CD14-positive monocyte (primary cell): Measurements from ENCODE around the gene GALNT15. TPM values are rescaled to one million over a fixed set of nuclear protein-coding genes. Genes with fewer than 3 reads are reported as not detected.

Source experiments
- DNase-seq, 3 donors: peaks; one replicate each; pipeline ENCODE4 v3.0.0-alpha.2; 2011 to 2022
- H2AFZ ChIP-seq: 2 replicates; pipeline ENCODE4 v1.6.0; 2012; ENCODE audit warnings: mild to moderate bottlenecking, low read depth, low read length, inconsistent platforms; ENCODE audit not compliant: insufficient read depth, poor library complexity, severe bottlenecking
- H3K27ac ChIP-seq, 2 donors: 1 replicate in 1 of 2; 2 replicates in 1 of 2; pipeline ENCODE4 v1.5.1; 2012 to 2013; ENCODE audit warnings: low read length in 2 of 2, control low read depth in 1 of 2, inconsistent platforms in 1 of 2, low read depth in 1 of 2, mild to moderate bottlenecking in 1 of 2
- H3K27me3 ChIP-seq, 2 donors: one replicate each; pipeline versions ENCODE4 v1.6.0 to v1.6.1; 2011 to 2013; ENCODE audit warnings: low read length in 2 of 2; ENCODE audit not compliant: control insufficient read depth in 2 of 2, insufficient read depth in 2 of 2
- H3K36me3 ChIP-seq, 2 donors: replicated peaks in 1 of 2; 1 replicate in 1 of 2; 2 replicates in 1 of 2; pipeline versions ENCODE4 v1.5.1 to v1.6.1; 2012 to 2013; ENCODE audit warnings: low read length in 2 of 2, control low read depth in 1 of 2, inconsistent platforms in 1 of 2, mild to moderate bottlenecking in 1 of 2; ENCODE audit not compliant: insufficient read depth in 2 of 2, control insufficient read depth in 1 of 2
- H3K4me1 ChIP-seq, 2 donors: 1 replicate in 1 of 2; 2 replicates in 1 of 2; pipeline versions ENCODE4 v1.5.1 to v1.6.1; 2012 to 2013; ENCODE audit warnings: low read length in 2 of 2, control low read depth in 1 of 2, inconsistent platforms in 1 of 2, mild to moderate bottlenecking in 1 of 2, moderate library complexity in 1 of 2; ENCODE audit not compliant: insufficient read depth in 2 of 2, control insufficient read depth in 1 of 2
- H3K4me2 ChIP-seq: replicated peaks from 2 replicates; pipeline ENCODE3; 2012; ENCODE audit warnings: low read length, moderate library complexity, mild to moderate bottlenecking; ENCODE audit not compliant: poor library complexity, severe bottlenecking; ENCODE audit errors: extremely low read depth
- H3K4me3 ChIP-seq, 3 experiments: fragments of 200-600 bp in 1 of 3; sonication (generic) in 1 of 3; replicated peaks in 1 of 3; 1 replicate in 2 of 3; 2 replicates in 1 of 3; pipeline ENCODE4 v1.5.1; 2011 to 2013; ENCODE audit warnings: low read length in 3 of 3, mild to moderate bottlenecking in 3 of 3, control low read depth in 2 of 3, low read depth in 2 of 3, inconsistent platforms in 1 of 3, moderate library complexity in 1 of 3
- H3K79me2 ChIP-seq: 2 replicates; pipeline ENCODE4 v1.6.0; 2012; ENCODE audit warnings: mild to moderate bottlenecking, control low read depth, inconsistent platforms, low read length, moderate library complexity; ENCODE audit not compliant: insufficient read depth
- H3K9ac ChIP-seq: 2 replicates; pipeline ENCODE4 v1.6.0; 2017; ENCODE audit warnings: low read length, mild to moderate bottlenecking; ENCODE audit not compliant: insufficient read depth, poor library complexity, severe bottlenecking
- H3K9me3 ChIP-seq, 2 donors: replicated peaks in 1 of 2; 1 replicate in 1 of 2; 2 replicates in 1 of 2; pipeline versions ENCODE4 v1.5.1 to v1.6.1; 2012 to 2013; ENCODE audit warnings: low read length in 2 of 2, control low read depth in 1 of 2; ENCODE audit not compliant: control insufficient read depth in 1 of 2, insufficient read depth in 1 of 2
- H4K20me1 ChIP-seq: 2 replicates; pipeline ENCODE4 v1.6.0; 2012; ENCODE audit warnings: mild to moderate bottlenecking, low read length, control low read depth, moderate library complexity; ENCODE audit not compliant: insufficient read depth
- H3K27ac Mint-ChIP-seq, 7 donors: one replicate each; pipeline ENCODE4 v1.8.0; 2020; ENCODE audit warnings: mild to moderate bottlenecking in 7 of 7, mixed read lengths in 7 of 7, moderate library complexity in 6 of 7, inconsistent platforms in 2 of 7
- H3K27me3 Mint-ChIP-seq, 3 donors: one replicate each; pipeline ENCODE4 v1.8.0; 2021 to 2022; ENCODE audit warnings: low read depth in 3 of 3, mild to moderate bottlenecking in 3 of 3, mixed read lengths in 3 of 3, moderate library complexity in 3 of 3, inconsistent platforms in 1 of 3
- H3K36me3 Mint-ChIP-seq, 2 donors: one replicate each; pipeline ENCODE4 v1.8.0; 2020; ENCODE audit warnings: mixed read lengths in 2 of 2, inconsistent platforms in 1 of 2, mild to moderate bottlenecking in 1 of 2
- H3K4me1 Mint-ChIP-seq: one replicate; pipeline ENCODE4 v1.8.0; 2020; ENCODE audit warnings: mild to moderate bottlenecking, mixed read lengths
- H3K4me3 Mint-ChIP-seq, 2 donors: one replicate each; pipeline ENCODE4 v1.8.0; 2020; ENCODE audit warnings: mild to moderate bottlenecking in 2 of 2, mixed read lengths in 2 of 2, moderate library complexity in 1 of 2
- H3K9me3 Mint-ChIP-seq, 7 donors: one replicate each; pipeline ENCODE4 v1.8.0; 2020 to 2022; ENCODE audit warnings: mixed read lengths in 7 of 7, mild to moderate bottlenecking in 6 of 7, moderate library complexity in 6 of 7, inconsistent platforms in 2 of 7
- WGBS: methylation state at CpG from one replicate; pipeline ENCODE4 v1.1.5; 2013; ENCODE audit warnings: missing lambda C conversion rate; ENCODE audit not compliant: insufficient coverage; 5-methylcytosine and 5-hydroxymethylcytosine counted together
- intact Hi-C, 2 donors: fragments of 100-400 bp; cut with micrococcal nuclease; formaldehyde crosslinking; loops; one replicate each; pipeline versions ENCODE4 v1.15.0 to v1.15.1; 2023
- polyA plus RNA-seq, 3 donors: library from polyadenylated mRNA; depleted of rRNA in 1 of 3; unstranded in 2 of 3; stranded (reverse) in 1 of 3; fragments of 300-500 nt in 2 of 3; fragments of >200 nt in 1 of 3; fragmentation: Illumina TruSeq in 2 of 3; gene quantifications; 1 replicate in 2 of 3; 2 replicates in 1 of 3; pipeline ENCODE4 v1.2.3, GENCODE V29; 2012 to 2021
- TF ChIP-seq, protein P1 (sequence below): fragments of 200-600 bp; IDR thresholded peaks from one replicate; pipeline ENCODE4 v1.8.0; 2022; ENCODE audit warnings: antibody characterized with exemption, mild to moderate bottlenecking

Gene GALNT15
- polyA plus RNA-seq, 3 donors, result not detected

DNA sequence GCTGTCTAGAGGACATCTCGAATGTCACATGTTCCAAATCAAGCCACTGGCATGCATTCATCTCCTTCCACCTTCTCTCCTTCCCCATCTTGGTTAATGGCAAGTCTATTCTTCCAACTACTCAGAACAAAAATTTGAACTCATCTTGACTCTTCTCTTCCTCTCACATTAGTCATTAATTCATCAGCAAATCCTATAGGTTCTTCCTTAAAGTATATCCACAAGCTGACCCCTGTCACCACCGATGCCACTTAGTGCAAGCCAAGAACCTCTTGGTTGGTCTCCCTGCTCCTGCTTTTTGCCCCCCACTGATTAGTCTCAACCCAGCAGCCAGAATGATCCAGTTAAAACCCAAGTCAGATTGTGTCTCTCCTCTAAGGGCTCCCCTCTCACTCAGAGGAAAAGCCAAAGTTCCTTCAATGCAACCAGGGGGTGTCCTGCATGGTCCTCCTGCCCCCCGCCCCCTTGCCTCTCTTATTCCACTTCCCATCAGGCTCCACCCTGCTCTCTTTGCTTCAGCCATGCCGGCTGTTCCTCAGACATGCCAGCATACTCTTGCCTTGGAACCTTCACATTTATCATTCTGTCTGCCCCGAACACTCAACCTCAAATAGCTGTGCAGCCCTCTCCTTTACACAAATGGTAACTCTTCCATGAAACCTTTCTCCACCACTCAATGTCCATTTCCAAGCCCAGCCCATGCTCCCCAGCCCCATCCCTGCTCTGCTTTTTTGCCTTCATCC is 1.0 kb upstream of the GALNT15 start:
- no peaks in the 10 kb centered on the region for H3K36me3 ChIP-seq
- no peak overlapping the region for H2AFZ ChIP-seq
- Mint-ChIP-seq H3K36me3 (no peaks in the 10 kb centered on the region), H3K4me1 (peaks cover 6% of the 10 kb centered on the region), H3K9me3 (peaks cover 0 to 9% (median 3%) of the 10 kb centered on the region in 7 donors), H3K4me3 (no peak overlapping the region), H3K27me3 (peaks cover 5 to 9% (median 6%) of the 10 kb centered on the region in 3 donors), H3K27ac (no peak overlapping the region)
- peaks cover 2 to 5% of the 10 kb centered on the region in 2 donors for H3K4me1 ChIP-seq
- no peak overlapping the region for H3K9ac ChIP-seq
- WGBS, result 88% methylated on average over 5 of the region's 5 CpGs
- no peaks in the 10 kb centered on the region for H4K20me1 ChIP-seq
- no peaks in the 10 kb centered on the region for H3K79me2 ChIP-seq
- TF ChIP-seq, protein P1, sequence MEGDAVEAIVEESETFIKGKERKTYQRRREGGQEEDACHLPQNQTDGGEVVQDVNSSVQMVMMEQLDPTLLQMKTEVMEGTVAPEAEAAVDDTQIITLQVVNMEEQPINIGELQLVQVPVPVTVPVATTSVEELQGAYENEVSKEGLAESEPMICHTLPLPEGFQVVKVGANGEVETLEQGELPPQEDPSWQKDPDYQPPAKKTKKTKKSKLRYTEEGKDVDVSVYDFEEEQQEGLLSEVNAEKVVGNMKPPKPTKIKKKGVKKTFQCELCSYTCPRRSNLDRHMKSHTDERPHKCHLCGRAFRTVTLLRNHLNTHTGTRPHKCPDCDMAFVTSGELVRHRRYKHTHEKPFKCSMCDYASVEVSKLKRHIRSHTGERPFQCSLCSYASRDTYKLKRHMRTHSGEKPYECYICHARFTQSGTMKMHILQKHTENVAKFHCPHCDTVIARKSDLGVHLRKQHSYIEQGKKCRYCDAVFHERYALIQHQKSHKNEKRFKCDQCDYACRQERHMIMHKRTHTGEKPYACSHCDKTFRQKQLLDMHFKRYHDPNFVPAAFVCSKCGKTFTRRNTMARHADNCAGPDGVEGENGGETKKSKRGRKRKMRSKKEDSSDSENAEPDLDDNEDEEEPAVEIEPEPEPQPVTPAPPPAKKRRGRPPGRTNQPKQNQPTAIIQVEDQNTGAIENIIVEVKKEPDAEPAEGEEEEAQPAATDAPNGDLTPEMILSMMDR, result no peak
- H3K27ac ChIP-seq, result no peak overlapping the region
- intact Hi-C loops, result no loop called here
- H3K9me3 ChIP-seq, result peaks cover 0 to 5% of the 10 kb centered on the region in 2 donors
- H3K27me3 ChIP-seq, result no peaks in the 10 kb centered on the region
- no peak overlapping the region for H3K4me2 ChIP-seq
- no peak overlapping the region for H3K4me3 ChIP-seq
- no peak for DNase-seq

DNA sequence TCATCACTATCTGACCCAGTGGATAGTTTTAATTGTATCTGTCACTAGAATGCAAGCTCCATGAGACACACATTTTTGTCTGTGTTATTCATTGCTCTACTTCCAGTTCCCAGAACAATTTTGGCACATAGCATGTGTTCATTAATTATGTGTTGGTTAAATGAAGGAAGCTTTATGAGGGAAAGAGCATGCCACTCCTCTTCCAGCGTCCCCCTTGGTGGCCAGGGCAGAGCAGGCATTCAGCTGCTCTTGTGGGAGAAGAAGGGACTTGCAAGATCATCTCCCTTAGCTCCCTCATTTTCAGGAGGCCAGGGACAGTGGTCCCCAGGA is 489 bp upstream of the GALNT15 start:
- H3K27ac ChIP-seq, result no peak overlapping the region
- Mint-ChIP-seq H3K36me3 (no peaks in the 10 kb centered on the region), H3K9me3 (peaks cover 0 to 8% (median 3%) of the 10 kb centered on the region in 7 donors), H3K4me3 (no peak overlapping the region), H3K27me3 (peaks cover 6 to 9% (median 7%) of the 10 kb centered on the region in 3 donors), H3K4me1 (peaks cover 8% of the 10 kb centered on the region), H3K27ac (no peak overlapping the region)
- no peaks in the 10 kb centered on the region for H3K27me3 ChIP-seq
- no CpG with 5 or more reads among the region's 1 CpG for WGBS
- no peaks in the 10 kb centered on the region for H4K20me1 ChIP-seq
- no peaks in the 10 kb centered on the region for H3K79me2 ChIP-seq
- peaks cover 2 to 5% of the 10 kb centered on the region in 2 donors for H3K4me1 ChIP-seq
- H3K4me2 ChIP-seq, result no peak overlapping the region
- DNase-seq, result no peak
- H3K36me3 ChIP-seq, result no peaks in the 10 kb centered on the region
- peaks cover 0 to 5% of the 10 kb centered on the region in 2 donors for H3K9me3 ChIP-seq
- intact Hi-C loops, result no loop called here
- no peak overlapping the region for H2AFZ ChIP-seq
- no peak overlapping the region for H3K9ac ChIP-seq
- no peak overlapping the region for H3K4me3 ChIP-seq
- TF ChIP-seq, protein P1, result no peak
